Tibial artery (tissue), 4 donors: Measurements from ENCODE around the gene CCDC171.
"Not testable (repeated sequence)": the region's sequence is repeated elsewhere in the genome, so short reads cannot be mapped to it uniquely, and the experiment has no call there.

Experiments used
- DNase-seq, 2 donors: peaks; one replicate each; pipeline ENCODE4 v3.0.0-alpha.2; 2019
- H3K27ac ChIP-seq, 2 donors: fragments of 200-600 bp; sonication (generic) in 1 of 2; 1 replicate in 1 of 2; 2 replicates in 1 of 2; pipeline ENCODE4 v1.5.1; 2018 to 2019; ENCODE audit warnings: mild to moderate bottlenecking in 1 of 2
- H3K27me3 ChIP-seq, 2 donors: fragments of 200-600 bp; sonication (generic) in 1 of 2; one replicate each; pipeline versions ENCODE4 v1.5.1 to v1.6.0; 2016 to 2019
- H3K36me3 ChIP-seq, 3 donors: fragments of 200-600 bp; sonication (generic) in 2 of 3; one replicate each; pipeline ENCODE4 v1.5.1; 2016 to 2019; ENCODE audit warnings: mild to moderate bottlenecking in 2 of 3
- H3K4me1 ChIP-seq, 4 donors: fragments of 200-600 bp; sonication (generic) in 2 of 4; 1 replicate in 3 of 4; 2 replicates in 1 of 4; pipeline ENCODE4 v1.5.1; 2016 to 2019
- H3K4me3 ChIP-seq, 2 donors: fragments of 200-600 bp; sonication (generic) in 1 of 2; 1 replicate in 1 of 2; 2 replicates in 1 of 2; pipeline ENCODE4 v1.5.1; 2018 to 2019; ENCODE audit warnings: mild to moderate bottlenecking in 2 of 2
- H3K9me3 ChIP-seq, 3 donors: fragments of 200-600 bp; sonication (generic) in 1 of 3; one replicate each; pipeline ENCODE4 v1.5.1; 2016 to 2019
- intact Hi-C: fragments of 100-400 bp; cut with DNase I; formaldehyde crosslinking; loops from one replicate; pipeline ENCODE4 v1.15.0; 2023; ENCODE audit warnings: low total_unique reads
- TF ChIP-seq, protein P1 (sequence below), 2 experiments: fragments of 200-600 bp in 1 of 2; fragments of 450-650 bp in 1 of 2; IDR thresholded peaks; one replicate each; pipeline ENCODE4 v1.5.1; 2017 to 2019; ENCODE audit warnings: antibody characterized with exemption in 2 of 2, mild to moderate bottlenecking in 1 of 2, moderate library complexity in 1 of 2

CCDC171 gene

DNA sequence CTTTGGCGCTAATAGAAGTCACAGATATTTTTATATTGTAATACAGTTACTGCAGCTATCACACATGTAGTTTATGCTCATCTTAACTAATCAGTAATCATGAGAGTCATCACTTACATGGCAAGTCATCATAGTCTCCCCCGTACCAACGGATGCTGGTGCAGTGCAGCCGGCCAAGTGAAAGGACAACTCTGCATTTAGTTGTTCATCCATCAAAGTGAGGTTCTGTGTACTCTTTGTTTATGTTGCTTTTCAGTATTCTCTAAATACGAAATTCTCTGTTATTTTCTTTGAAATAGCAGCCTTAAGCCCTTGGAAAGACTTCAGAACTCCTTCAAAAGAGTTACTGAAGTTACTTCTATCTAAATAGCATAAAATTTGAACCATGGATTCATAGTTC lies 216.7 kb downstream of the CCDC171 start:
- Histone ChIP-seq H3K4me1 (no peaks in the 10 kb centered on the region), H3K27me3 (no peaks in the 10 kb centered on the region), H3K9me3 (no peaks in the 10 kb centered on the region), H3K36me3 (no peaks in the 10 kb centered on the region), H3K4me3 (no peak overlapping the region), H3K27ac (no peak overlapping the region)
- intact Hi-C loops, result no loop called here
- TF ChIP-seq, protein P1, sequence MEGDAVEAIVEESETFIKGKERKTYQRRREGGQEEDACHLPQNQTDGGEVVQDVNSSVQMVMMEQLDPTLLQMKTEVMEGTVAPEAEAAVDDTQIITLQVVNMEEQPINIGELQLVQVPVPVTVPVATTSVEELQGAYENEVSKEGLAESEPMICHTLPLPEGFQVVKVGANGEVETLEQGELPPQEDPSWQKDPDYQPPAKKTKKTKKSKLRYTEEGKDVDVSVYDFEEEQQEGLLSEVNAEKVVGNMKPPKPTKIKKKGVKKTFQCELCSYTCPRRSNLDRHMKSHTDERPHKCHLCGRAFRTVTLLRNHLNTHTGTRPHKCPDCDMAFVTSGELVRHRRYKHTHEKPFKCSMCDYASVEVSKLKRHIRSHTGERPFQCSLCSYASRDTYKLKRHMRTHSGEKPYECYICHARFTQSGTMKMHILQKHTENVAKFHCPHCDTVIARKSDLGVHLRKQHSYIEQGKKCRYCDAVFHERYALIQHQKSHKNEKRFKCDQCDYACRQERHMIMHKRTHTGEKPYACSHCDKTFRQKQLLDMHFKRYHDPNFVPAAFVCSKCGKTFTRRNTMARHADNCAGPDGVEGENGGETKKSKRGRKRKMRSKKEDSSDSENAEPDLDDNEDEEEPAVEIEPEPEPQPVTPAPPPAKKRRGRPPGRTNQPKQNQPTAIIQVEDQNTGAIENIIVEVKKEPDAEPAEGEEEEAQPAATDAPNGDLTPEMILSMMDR (IDR thresholded peaks at IDR 0.05), result no peak
- no peak for DNase-seq

DNA sequence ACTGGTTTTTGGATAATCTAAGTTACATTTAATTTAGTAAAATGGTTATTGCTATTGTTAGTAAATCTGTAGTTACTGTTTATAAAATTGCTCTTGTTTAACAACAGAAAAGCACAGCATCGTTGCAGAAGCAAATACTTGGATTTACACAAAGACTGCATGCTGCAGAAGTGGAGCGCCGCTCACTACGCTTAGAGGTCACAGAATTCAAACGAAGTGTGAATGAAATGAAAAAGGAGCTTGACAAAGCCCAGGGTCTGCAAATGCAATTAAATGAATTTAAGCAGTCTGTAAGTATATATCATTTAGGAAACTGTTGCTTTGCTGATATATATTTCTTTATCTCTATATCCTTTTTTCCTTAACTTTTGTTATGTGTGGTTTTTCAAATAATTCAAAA lies 226.0 kb downstream of the CCDC171 start:
- TF ChIP-seq, protein P1 (IDR thresholded peaks at IDR 0.05), result no peak
- intact Hi-C loops, result no loop called here
- peaks cover 0 to 9% (median 1%) of the 10 kb centered on the region in 4 donors for H3K4me1 ChIP-seq
- no peaks in the 10 kb centered on the region for H3K27me3 ChIP-seq
- DNase-seq, result no peak
- no peak overlapping the region for H3K4me3 ChIP-seq
- no peaks in the 10 kb centered on the region for H3K36me3 ChIP-seq
- H3K27ac ChIP-seq, result no peak overlapping the region
- no peaks in the 10 kb centered on the region for H3K9me3 ChIP-seq

DNA sequence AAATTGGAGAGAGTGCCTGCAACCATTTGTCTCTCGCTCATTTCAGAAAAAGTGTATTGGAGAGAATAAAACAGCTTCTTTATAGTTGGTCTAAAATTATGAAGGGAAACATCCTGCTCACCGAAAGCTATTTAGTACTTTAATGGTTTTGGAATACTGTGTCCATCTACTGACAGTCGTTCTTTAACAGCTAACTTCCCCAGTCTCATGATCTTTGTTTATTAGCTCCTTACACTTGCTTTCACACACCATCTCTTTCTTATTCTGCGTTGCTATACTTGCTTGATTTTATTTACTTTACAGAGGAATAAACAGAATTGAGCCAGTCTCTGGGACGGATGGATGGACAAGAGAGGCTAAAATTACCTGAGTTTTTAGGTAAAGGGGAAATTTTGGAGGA lies 229.3 kb downstream of the CCDC171 start:
- no peak for DNase-seq
- H3K27ac ChIP-seq, result no peak overlapping the region
- no peak overlapping the region for H3K4me3 ChIP-seq
- TF ChIP-seq, protein P1 (IDR thresholded peaks at IDR 0.05), result no peak
- peaks cover 0 to 9% (median 1%) of the 10 kb centered on the region in 4 donors for H3K4me1 ChIP-seq
- H3K9me3 ChIP-seq, result no peaks in the 10 kb centered on the region
- no peaks in the 10 kb centered on the region for H3K27me3 ChIP-seq
- H3K36me3 ChIP-seq, result no peaks in the 10 kb centered on the region
- intact Hi-C loops, result no loop called here

DNA sequence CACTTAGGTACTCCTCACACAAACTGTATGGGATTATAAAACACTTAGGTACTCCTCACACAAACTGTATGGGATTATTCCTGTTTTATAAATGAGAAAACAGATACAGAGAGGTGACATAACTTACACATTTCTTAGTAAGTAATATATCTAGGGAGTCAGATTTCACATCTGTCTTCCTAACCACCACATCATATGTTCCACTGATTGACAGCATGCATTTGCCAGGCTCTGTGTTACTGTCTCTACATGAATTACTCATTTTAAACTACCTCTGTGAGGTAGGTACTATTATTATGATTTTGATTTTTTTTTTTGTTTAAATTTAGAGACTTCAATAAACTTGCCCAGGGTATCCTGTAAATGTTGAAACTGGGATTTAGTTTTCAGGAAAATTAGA lies 232.7 kb downstream of the CCDC171 start:
- DNase-seq, result no peak
- Histone ChIP-seq H3K27me3 (no peaks in the 10 kb centered on the region), H3K4me1 (peaks cover 0 to 9% (median 1%) of the 10 kb centered on the region in 4 donors), H3K4me3 (no peak overlapping the region), H3K36me3 (no peaks in the 10 kb centered on the region), H3K27ac (no peak overlapping the region), H3K9me3 (no peaks in the 10 kb centered on the region)
- TF ChIP-seq, protein P1 (IDR thresholded peaks at IDR 0.05), result no peak
- intact Hi-C loops, result no loop called here

DNA sequence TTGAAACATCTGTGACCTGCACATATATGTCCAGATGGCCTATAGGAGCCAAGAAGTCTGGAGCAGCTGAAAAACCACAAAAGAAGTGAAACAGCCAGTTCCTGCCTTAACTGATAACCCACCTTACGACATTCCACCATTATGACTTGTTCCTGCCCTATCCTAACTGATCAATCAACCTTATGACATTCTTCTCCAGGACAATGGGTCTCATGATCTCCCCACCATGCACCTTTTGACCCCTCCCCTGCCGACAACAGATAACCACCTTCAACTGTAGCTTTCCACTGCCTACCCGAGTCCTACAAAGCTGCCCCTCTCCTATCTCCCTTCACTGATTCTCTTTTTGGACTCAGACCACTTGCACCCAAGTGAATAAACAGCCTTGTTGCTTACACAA lies 233.8 kb downstream of the CCDC171 start:
- intact Hi-C loops, result no loop called here
- Histone ChIP-seq H3K27ac (no peak overlapping the region), H3K4me1 (peaks cover 0 to 9% (median 1%) of the 10 kb centered on the region in 4 donors), H3K27me3 (no peaks in the 10 kb centered on the region), H3K4me3 (no peak overlapping the region), H3K36me3 (no peaks in the 10 kb centered on the region), H3K9me3 (no peaks in the 10 kb centered on the region)
- TF ChIP-seq, protein P1 (IDR thresholded peaks at IDR 0.05), result no peak
- DNase-seq, result no peak

DNA sequence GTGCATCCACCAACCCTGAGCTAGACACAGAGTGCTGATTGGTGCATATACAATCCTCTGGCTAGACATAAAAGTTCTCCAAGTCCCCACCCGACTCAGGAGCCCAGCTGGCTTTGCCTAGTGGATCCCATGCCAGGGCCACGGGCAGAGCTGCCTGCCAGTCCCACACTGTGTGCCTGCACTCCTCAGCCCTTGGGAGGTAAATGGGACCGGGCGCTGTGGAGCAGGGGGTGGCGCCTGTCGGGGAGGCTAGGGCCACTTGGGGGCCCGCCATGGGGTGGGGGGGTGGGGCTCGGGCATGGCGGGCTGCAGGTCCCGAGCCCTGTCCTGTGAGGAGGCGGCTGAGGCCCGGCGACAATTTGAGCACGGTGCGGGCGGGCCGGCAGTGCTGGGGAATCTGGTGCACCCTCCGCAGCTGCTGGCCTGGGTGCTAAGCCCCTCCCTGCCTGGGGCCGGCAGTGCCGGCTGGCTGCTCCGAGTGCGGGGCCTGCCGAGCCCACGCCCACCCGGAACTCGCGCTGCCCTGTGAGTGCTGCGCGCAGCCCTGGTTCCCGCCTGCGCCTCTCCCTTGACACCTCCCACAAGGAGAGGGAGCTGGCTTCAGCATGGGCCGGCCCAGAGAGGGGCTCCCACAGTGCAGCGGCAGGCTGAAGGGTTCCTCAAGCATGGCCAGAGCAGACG lies 257.5 kb downstream of the CCDC171 start:
- Histone ChIP-seq H3K9me3 (peaks cover 0 to 22% (median 10%) of the 10 kb centered on the region in 3 donors), H3K36me3 (peaks cover 0 to 14% (median 7%) of the 10 kb centered on the region in 3 donors)
- intact Hi-C loops, H3K4me1 ChIP-seq, H3K4me3 ChIP-seq, DNase-seq, H3K27ac ChIP-seq, H3K27me3 ChIP-seq: not testable (repeated sequence)
